Measurements from ENCODE around the gene ZDHHC24.

Gene ZDHHC24

DNA sequence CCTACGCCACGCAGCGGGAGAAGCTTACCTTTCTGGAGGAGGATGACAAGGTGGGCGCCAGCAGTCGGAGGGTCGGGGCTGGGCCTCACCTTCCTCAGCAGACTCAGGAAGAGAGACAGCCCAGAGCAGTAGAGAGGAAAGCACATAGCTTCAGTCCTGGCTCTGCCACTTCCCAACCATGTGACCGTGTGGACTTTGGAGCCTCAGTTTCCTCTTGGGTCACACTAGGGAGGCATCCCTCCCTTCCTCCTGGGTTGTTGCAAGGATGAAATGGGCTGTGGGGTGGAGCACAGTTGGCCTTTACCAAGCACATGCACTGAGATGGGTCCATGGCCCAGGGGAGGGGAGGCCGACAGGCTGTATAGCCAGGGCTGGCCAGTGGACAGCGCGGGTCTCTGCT, 52.7 kb downstream of the ZDHHC24 start:
- DNase-seq, result no peak

DNA sequence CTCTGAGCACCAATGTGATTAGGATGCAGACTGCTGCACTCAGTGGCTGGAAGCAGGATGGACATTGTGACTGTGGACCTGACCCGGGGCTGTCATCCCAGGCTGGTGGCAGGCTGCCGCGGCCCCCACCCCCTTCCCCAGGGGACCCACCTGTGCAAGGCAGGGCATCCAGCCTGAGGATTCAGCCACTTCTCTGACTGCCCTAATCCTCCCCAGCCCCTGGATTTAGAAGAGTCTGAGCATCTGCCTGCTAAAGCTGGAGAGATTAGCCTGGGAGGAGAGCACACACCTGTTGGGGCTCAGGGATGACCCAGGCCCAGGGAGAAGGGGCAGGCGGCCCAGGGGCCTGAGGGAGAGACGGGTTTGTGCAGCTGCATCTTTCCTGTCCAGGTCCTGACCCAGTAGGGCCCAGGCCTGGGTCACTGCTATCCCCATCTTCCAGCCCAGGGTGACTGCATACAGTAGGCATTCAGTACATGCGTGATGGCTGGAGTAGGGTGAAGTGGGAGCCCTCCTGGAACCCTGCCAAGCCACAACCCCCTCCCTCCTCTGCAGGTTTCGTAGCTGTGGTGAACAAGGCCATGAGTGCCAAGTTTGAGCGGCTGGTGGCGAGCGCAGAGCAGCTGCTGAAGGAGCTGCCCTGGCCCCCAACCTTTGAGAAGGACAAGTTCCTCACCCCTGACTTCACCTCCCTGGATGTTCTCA, 53.5 kb downstream of the ZDHHC24 start:
- DNase-seq, result no peak

- DNase-seq, result no peak
Measured at GRCh38 chr11:66491315-66491935, 54.4 kb downstream of the ZDHHC24 start.

- no peak for DNase-seq
Measured at GRCh38 chr11:66489636-66490035, 56.2 kb downstream of the ZDHHC24 start.

- DNase-seq, result no peak
Measured at GRCh38 chr11:66488957-66489356, 56.9 kb downstream of the ZDHHC24 start.

DNA sequence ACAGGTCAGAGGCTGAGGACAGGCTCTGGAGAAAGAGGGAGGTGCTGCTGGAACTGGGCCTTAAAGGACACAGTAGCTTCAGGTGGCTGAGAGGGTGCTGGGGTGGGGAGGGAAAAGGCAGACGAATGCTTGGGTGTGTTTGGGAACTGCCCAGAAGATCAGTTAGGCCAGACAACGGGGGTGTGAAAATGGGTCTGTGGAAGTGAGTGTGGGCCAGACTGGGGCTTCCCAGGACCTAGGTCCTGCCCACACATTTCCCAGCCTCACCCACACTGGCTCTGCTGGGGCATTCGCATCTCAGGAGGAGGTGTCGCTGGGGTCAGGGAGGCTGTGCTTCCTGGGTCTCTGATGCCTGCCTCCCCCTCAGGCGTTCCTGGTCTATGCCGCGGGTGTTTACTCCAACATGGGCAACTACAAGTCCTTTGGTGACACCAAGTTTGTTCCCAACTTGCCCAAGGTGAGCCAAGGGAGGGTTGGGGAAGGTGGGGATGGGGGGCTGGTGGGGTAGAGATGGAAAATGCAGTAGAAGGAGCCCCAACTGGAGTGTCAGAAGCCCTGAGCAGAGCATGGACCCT, 61.0 kb downstream of the ZDHHC24 start:
- no peak for DNase-seq

DNA sequence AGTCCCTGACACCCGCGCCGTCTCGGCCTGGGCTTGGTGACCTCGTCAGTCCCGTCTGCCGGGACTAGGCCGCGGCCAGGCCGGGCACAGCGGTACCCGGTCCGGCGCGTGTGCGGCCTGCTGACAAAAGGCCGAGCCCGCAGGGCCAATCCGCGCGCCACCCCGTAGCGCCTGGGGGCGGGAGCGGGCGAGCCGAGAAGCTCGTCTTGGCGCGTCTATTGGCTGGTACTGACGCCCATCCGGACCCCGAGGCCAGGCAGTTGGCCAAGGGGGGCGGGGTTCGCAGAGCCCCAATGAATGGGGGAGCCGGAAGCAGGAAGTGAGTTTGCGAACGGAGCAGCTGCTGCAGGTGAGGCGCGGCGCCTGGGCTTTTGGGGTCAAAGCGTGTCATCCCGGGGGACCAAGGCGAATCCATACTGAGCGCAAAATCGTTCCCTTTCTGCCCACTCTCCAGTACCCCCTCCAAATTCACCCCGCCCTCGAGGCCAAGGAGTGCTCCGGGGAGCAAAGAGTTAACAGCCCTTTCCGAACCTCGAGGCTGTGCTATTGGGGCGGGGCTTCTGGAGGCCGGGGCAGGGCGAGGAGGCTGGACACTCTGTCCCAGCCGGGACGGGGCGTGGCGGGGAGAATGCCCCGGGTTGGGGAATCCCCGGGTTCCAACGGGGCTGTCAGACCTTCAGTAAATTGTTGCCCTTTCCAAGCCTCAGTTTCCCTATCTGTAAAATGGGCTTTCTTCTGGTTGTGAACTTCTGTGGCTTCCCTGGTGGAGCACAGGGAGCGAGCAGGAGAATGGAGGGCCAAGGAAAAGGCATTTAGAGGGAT, 65.5 kb downstream of the ZDHHC24 start, which contains the start of gene DPP3:
TSS of gene DPP3 (plus strand) at position 318 of the 822 bp plus-strand sequence. CDS start 1,767 bp downstream, outside the sequence.
- peak; percentile 95 for DNase-seq

DNA sequence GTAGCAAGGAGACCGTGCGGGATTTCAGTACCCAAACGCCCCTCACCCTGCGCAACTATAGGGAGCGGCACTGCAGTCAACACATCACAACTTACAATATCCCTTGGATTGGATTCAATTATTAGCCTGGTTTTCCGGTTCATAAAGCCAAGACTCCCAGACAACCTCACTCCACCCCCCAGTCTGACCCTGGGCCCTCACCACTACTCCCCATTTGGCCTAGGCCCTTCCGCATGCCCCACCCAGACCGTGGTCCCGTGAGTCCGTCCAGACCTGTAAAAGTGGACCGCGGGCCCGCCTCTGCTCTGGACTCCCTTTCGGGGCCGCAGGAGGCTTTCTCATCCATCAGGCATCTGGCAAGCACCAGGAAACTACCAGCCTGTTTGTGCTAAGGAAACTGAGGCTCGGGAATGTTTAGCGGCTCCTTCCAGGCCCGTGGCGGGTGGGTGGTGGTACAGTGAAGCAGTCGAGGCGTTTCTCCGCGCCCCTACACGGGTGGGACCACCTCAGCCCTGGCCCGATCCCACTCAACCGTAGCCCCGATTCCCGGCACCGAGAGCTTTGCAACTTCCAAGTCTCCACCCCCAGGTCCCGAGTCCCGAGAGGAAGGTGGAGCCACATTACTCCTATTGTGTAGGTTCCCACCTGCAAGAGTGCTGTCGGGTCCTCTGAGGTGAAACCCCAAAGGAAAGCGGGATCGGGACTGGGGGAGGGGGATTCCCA, 66.3 kb downstream of the ZDHHC24 start:
- DNase-seq, result no peak

GRCh38 chr11:66478729-66479393, 67.0 kb downstream of the ZDHHC24 start:
- DNase-seq, result no peak

DNA sequence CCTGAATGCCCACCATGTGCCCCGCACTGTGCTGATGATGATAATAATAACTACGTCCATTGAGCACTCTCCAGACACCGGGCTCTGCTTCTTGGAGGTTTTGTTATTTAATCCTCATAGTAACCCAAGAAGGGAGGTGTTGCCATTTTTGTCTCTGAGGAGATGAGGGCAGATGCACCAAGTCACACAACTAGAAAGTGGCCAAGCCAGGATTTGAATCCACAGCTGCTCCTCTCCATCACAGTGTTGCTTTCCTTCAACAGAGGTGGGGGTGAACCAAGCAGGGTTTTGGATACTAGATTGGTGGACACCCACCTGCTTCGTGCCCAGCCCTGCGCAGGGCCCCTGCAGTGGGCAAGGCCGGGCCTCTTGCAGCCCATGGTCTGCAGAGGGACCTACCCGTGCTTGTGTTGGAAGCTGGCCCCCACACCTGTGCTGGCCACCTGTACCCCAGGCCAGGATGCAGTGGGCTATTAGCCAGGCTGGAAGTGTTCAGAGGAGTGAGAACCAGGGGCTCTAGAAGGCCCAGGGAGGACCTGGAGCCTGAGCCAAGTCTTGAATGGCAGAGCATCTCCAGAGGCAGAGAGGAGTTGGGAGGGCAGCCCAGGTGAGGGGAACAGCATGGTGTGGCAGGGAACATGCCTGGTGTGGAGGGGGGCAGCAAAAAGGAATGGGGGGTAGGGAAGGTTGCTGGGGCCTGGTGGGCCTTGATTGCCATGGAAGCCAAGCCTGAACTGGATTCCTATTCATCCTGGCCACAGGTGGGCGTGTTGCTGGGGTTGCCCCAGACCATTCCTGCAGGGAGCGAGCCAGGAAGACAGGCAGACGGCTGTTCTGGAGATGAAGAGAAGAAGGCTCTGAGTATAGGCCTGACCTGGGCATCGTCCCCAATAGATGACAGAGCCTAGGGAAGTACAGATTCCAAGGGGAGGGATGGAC, 68.3 kb downstream of the ZDHHC24 start:
- no peak for DNase-seq

DNA sequence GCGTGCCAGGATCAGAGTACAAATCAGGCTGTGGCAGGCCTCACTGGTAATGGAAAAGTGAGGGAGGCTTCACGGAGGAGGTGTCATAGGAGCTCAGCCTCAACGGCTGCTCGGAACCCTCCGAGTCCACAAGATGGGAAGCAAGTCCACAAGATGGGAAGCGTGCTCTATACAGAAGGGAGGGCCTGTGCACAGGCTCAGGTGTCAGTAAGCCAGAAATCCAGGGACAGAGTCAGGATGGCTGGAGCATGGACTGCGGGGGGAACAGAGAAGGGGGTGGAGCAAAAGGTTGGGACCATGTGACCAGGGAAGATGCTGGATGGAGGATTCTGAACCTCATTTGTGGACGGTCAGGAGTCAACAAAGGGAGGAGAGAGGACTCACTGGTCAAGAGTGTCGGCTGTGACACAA, 69.0 kb downstream of the ZDHHC24 start:
- DNase-seq, result no peak

DNA sequence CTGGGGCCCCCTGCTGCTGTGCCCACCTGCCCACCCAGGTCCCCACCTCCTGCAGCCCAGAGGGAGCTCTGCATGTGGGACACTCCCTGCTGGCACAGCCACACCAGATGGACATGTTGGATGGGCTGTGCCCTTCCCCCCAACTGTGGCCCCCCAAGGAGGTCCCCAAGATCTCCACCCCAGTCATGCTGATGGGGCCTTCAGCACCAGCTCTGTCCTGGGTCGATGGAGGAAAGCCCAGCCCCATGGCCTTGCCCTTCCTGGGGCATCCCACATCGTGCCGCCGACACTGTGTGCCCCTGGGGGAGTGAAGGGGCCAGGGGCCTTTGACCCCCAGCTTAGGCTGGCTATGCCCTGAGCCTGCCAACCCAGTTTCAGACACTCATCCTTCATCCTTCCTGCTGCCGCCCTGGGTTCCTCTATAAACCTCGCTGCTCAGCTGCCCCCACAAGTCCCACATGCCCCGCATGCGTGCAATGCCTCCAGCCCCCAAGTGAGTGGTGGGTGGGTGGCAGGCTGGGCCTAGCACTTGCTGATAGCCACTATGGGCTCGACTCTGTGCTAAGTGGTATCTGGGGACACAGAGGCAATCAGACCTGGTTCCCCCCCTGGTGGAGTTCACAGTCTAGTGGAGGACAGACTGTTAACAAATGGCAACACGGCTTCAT, 69.5 kb downstream of the ZDHHC24 start:
- no peak for DNase-seq

GRCh38 chr11:66475349-66476172, 70.3 kb downstream of the ZDHHC24 start:
- DNase-seq, result no peak

- no peak for DNase-seq
Measured at GRCh38 chr11:66473608-66474515, 72.0 kb downstream of the ZDHHC24 start.

DNA sequence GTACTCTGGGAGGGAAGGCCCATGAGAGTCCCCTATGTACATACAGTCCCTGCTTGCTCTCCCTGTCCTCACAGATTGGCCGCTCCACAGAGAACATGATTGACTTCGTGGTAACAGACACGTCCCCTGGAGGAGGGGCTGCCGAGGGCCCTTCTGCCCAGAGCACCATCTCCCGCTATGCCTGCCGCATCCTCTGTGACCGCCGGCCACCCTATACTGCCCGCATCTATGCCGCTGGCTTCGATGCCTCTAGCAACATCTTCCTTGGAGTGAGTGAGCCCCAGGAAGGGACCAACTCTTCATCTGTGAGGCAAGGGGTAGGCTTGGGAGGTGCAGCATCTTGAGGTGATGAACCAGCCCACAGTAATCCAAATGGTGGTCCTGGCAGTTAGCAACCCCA, 72.7 kb downstream of the ZDHHC24 start:
- DNase-seq, result no peak

DNA sequence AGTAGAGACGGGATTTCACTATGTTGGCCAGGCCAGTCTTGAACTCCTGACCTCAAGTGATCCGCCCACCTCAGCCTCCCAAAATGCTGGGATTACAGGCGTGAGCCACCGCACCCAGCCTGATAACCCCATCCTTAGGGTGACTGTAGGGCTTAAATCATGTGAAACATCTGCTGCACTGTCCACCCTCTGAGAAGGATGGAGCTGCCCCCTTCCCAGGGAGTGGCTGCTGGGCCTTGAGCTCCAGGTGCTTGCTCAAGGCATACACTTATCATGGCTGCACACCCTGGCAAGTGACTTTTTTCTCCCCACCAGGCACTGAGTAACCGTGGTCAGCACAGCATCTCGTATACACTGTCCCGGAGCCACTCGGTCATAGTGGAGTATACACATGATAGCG, 73.8 kb downstream of the ZDHHC24 start:
- DNase-seq, result no peak

DNA sequence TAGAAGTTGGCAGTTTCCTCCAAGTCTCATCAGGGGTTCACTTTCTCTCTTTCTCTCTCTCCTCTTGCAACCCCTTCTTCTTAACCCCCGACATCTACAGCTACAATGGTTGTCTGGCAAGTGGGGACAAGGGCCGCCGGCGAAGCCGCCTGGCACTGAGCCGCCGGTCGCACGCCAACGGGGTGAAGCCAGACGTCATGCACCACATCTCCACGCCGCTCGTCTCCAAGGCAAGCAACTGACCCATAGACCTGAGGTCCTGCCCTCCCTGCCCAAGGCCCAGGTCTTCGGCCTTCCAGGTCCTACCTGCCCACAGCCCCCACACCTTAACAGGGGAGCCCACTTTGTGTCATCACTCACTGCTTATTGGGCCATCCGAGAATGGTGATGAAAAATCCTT, 74.7 kb downstream of the ZDHHC24 start:
- no peak for DNase-seq

Measured in GOT3 (cell line).